Measurements from ENCODE around the gene SNRPD2.

SNRPD2 gene

GRCh38 chr19:45653634-45654033 lies 38.1 kb downstream of the SNRPD2 start:
- DNase-seq: no peak

- DNase-seq: no peak
Measured at GRCh38 chr19:45650722-45651121, 41.0 kb downstream of the SNRPD2 start.

- DNase-seq: no peak
Measured at GRCh38 chr19:45646345-45646698, 45.4 kb downstream of the SNRPD2 start.

GRCh38 chr19:45645631-45646344 lies 46.0 kb downstream of the SNRPD2 start:
- peak; percentile 88 to 96 for DNase-seq

GRCh38 chr19:45645068-45645630 lies 46.6 kb downstream of the SNRPD2 start:
- DNase-seq: no peak

GRCh38 chr19:45643927-45644771 lies 47.6 kb downstream of the SNRPD2 start:
- DNase-seq: no peak

- peak; percentile 53 to 87 for DNase-seq
Measured at GRCh38 chr19:45643024-45643926, 48.5 kb downstream of the SNRPD2 start.

GRCh38 chr19:45641274-45642105 lies 50.3 kb downstream of the SNRPD2 start:
- DNase-seq: peak; percentile 83 to 94

- DNase-seq: no peak
Measured at GRCh38 chr19:45640849-45641273, 50.9 kb downstream of the SNRPD2 start.

GRCh38 chr19:45638930-45639729 lies 52.6 kb downstream of the SNRPD2 start, which contains the start of gene EML2:
TSS of gene EML2 (minus strand) at chr19:45639397. CDS start at chr19:45639376, 21 bp downstream.
- DNase-seq: peak; percentile 38 to 51

- no peak for DNase-seq
Measured at GRCh38 chr19:45637890-45638667, 53.7 kb downstream of the SNRPD2 start.
